ENCODE measurements around the gene INTU.

INTU gene

DNA sequence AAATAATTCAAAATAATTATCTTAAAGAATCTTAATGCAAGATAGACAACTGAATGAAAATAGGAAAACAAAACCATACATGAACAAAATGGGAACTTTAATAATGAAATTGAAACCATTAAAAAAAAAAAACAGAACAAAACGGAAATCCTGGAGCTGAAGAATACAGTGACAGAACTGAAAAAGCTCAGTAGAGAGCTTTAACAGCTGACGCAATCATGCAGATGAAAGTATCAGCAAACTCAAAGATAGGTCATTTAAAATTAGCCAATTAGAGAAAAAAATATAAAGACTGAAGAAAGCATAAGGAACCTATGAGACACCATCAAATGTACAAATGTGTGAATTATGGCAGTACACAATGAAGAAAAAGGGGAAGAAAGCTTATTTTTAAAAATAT lies 116.2 kb downstream of the INTU start:
- DNase-seq (ENCODE audit: low spot score), result no peak

DNA sequence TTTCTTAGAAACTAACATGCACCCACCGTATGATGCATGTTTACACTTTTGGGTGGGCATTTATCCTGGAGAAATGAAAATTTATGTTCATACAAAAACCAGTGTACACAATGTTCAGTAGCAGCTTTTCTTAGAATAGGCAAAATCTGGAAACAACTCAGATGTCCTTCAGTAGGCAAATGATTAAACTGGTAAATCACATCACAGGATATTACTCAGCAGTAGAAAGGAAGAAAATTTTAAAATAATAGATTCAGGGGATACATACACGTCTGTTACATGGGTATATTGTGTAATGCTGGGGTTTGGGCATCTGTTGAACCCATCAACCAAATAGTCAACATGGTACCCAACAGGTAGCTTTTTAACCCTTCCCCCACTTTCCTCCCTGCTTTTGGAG lies 124.1 kb downstream of the INTU start:
- DNase-seq (ENCODE audit: low spot score), result no peak

GRCh38 chr4:127759228-127759820 lies 126.6 kb downstream of the INTU start:
- DNase-seq (ENCODE audit: low spot score), result no peak

DNA sequence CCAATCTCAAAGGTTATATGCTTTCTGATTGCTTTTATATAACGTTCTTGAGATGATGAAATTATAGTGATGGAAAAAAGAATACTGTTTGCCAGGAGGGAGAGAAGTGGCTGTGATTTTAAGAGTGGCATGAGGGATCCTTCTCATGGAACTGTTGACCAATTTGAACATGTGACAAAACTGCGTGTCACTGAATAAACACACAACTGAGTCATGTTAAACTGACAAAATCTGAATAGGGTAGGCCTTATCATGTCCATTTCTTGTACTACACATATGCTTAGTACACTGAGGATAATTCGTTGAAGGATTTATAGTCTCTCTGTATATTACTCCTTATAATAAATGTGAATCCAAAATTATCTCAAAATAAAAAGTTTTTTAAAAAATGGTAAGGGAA lies 127.1 kb downstream of the INTU start:
- DNase-seq (ENCODE audit: low spot score), result no peak

DNA sequence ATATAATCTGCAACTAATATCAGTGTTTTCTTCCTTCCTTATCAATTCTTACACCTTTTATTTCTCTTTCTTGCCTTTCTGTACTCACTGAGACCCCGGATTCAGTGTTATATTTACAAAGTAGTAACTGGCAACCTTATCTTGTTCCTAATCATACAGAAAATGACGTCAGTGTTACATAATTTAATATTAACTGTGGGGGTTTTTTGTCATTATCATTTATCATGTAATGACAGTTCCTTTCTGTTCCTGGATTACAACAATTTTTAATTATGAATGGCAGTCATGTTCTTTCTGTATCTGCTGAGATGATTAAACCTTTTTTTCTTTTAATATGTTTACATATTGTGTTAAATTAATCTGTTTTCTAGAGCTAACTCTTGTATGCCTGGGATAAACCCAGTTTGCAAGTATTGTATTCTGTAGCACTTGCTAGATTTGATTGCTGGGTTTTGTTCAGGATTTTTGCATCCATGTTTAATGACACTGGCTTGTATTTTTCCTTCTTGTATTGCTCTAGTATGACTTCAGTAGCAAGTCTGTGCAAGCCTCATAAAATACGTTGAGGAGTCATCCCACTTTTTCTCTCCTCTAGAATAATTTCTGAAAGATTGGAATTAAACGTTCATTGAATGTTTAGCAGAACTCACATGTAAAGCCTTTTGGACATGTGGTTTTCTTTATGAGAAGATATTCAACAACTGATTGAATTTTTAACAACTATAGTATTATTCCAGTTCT lies 138.9 kb downstream of the INTU start:
- no peak for DNase-seq (ENCODE audit: low spot score)

- DNase-seq (ENCODE audit: low spot score), result no peak
Observed at GRCh38 chr4:127772769-127773671, 140.3 kb downstream of the INTU start.

GRCh38 chr4:127775843-127776242 lies 143.1 kb downstream of the INTU start:
- DNase-seq (ENCODE audit: low spot score), result no peak

All from activated CD4-positive, alpha-beta T cell treated with anti-CD3 and anti-CD28 coated beads, Interleukin-2, Interleukin-4, amounts not matched to agents 100 ng/mL and 50 ng/mL, durations not matched to agents 16 hours and 8 hours (primary cell).